NCI-H460 (cell line): ENCODE results near the gene PCDHGA11. TPM values are rescaled to one million over a fixed set of nuclear protein-coding genes. Genes with fewer than 3 reads are reported as not detected.
"Not testable (repeated sequence)": the region's sequence is repeated elsewhere in the genome, so short reads cannot be mapped to it uniquely, and the experiment has no call there.

Source experiments
- DNase-seq: peaks from one replicate; pipeline ENCODE4 v3.0.0-alpha.2; 2016; ENCODE audit warnings: low read depth; ENCODE audit errors: extremely low read depth
- polyA plus RNA-seq: library from polyadenylated mRNA; depleted of rRNA; stranded (reverse); fragments of >200 nt; gene quantifications from 2 replicates; pipeline ENCODE4 v1.2.3, GENCODE V29; 2014; cell fraction: nucleus; rRNA removed
- total RNA-seq: library from RNA; depleted of rRNA; stranded (reverse); fragments of >200 nt; shearing (Covaris generic); gene quantifications from 2 replicates; pipeline ENCODE4 v1.2.3, GENCODE V29; 2014; rRNA removed

Gene PCDHGA11
- total RNA-seq, result 0.52 and 0.87 TPM in 2 replicates
- 0.85 and 2.7 TPM in 2 replicates for polyA plus RNA-seq

GRCh38 chr5:141420855-141421488 is at the start of gene PCDHGA11:
PCDHGA11 (plus strand) TSS chr5:141421051; CDS start chr5:141421228, 177 bp downstream.
- DNase-seq, result no peak

- no peak for DNase-seq
Measured at GRCh38 chr5:141371572-141372475, 49.0 kb upstream of the PCDHGA11 start.

- no peak for DNase-seq
Measured at GRCh38 chr5:141373673-141374317, 47.1 kb upstream of the PCDHGA11 start, which contains the start of gene PCDHGA6. PCDHGA6 (plus strand) TSS chr5:141373891; CDS start chr5:141374084, 193 bp downstream.

GRCh38 chr5:141374627-141375026 is 46.2 kb upstream of the PCDHGA11 start:
- no peak for DNase-seq

GRCh38 chr5:141375444-141376155 is 45.3 kb upstream of the PCDHGA11 start:
- DNase-seq, result not testable (repeated sequence)

- DNase-seq, result no peak
Measured at GRCh38 chr5:141382469-141383294, 38.2 kb upstream of the PCDHGA11 start, which contains the start of gene PCDHGA7. PCDHGA7 (plus strand) TSS chr5:141382742; CDS start chr5:141382900, 158 bp downstream.

GRCh38 chr5:141383345-141383744 is 37.5 kb upstream of the PCDHGA11 start:
- DNase-seq, result no peak

- no peak for DNase-seq
Measured at GRCh38 chr5:141384471-141385267, 36.2 kb upstream of the PCDHGA11 start.

GRCh38 chr5:141387557-141388311 is 33.1 kb upstream of the PCDHGA11 start, which contains the start of gene PCDHGB4:
PCDHGB4 (plus strand) TSS chr5:141387698; CDS start chr5:141387885, 187 bp downstream.
- DNase-seq, result peak; percentile 36

- no peak for DNase-seq
Measured at GRCh38 chr5:141388661-141389060, 32.2 kb upstream of the PCDHGA11 start.

- no peak for DNase-seq
Measured at GRCh38 chr5:141389153-141390042, 31.5 kb upstream of the PCDHGA11 start.

- no peak for DNase-seq
Measured at GRCh38 chr5:141392429-141393198, 28.2 kb upstream of the PCDHGA11 start, which contains the start of gene PCDHGA8. PCDHGA8 (plus strand) TSS chr5:141392633; CDS start chr5:141392814, 181 bp downstream.

- no peak for DNase-seq
Measured at GRCh38 chr5:141393267-141393666, 27.6 kb upstream of the PCDHGA11 start.

- not testable (repeated sequence) for DNase-seq
Measured at GRCh38 chr5:141394401-141395187, 26.3 kb upstream of the PCDHGA11 start.
